H9 (cell line): ENCODE results near the gene RNF114. TPM values are rescaled to one million over a fixed set of nuclear protein-coding genes. Genes with fewer than 3 reads are reported as not detected.

Experiments
- DNase-seq: peaks from one replicate; pipeline ENCODE4 v3.0.0-alpha.2; 2017
- H2AFZ ChIP-seq: one replicate; pipeline ENCODE4 v1.6.1; 2013; ENCODE audit warnings: mild to moderate bottlenecking, low read length, control low read depth, moderate library complexity
- H2AK5ac ChIP-seq: 2 replicates; pipeline ENCODE4 v1.6.1; 2013; ENCODE audit warnings: low read length, control low read depth, mixed read lengths; ENCODE audit not compliant: insufficient read length
- H2BK120ac ChIP-seq: one replicate; pipeline ENCODE4 v1.6.1; 2013; ENCODE audit warnings: low read depth, mild to moderate bottlenecking, low read length, control low read depth, inconsistent platforms; ENCODE audit not compliant: poor library complexity, severe bottlenecking
- H2BK12ac ChIP-seq: 2 replicates; pipeline ENCODE4 v1.6.1; 2013; ENCODE audit warnings: low read length, control low read depth, mixed read lengths, low read depth; ENCODE audit not compliant: insufficient read length
- H2BK15ac ChIP-seq: 2 replicates; pipeline ENCODE4 v1.6.1; 2013; ENCODE audit warnings: low read depth, low read length, control low read depth
- H2BK20ac ChIP-seq: one replicate; pipeline ENCODE4 v1.6.1; 2013; ENCODE audit warnings: low read depth, mild to moderate bottlenecking, low read length, control low read depth, inconsistent platforms; ENCODE audit not compliant: poor library complexity, severe bottlenecking
- H2BK5ac ChIP-seq: 2 replicates; pipeline ENCODE4 v1.6.1; 2013; ENCODE audit warnings: low read length, control low read depth, mixed read lengths; ENCODE audit not compliant: insufficient read length
- H3K14ac ChIP-seq: 2 replicates; pipeline ENCODE4 v1.6.1; 2013; ENCODE audit warnings: low read length, control low read depth; ENCODE audit not compliant: insufficient read depth
- H3K18ac ChIP-seq: 2 replicates; pipeline ENCODE4 v1.6.1; 2013; ENCODE audit warnings: low read depth, mild to moderate bottlenecking, mixed read lengths, low read length, control low read depth; ENCODE audit not compliant: insufficient read length
- H3K23ac ChIP-seq: 2 replicates; pipeline ENCODE4 v1.6.1; 2013; ENCODE audit warnings: low read length, control low read depth, mixed read lengths, low read depth; ENCODE audit not compliant: insufficient read length
- H3K23me2 ChIP-seq: 2 replicates; pipeline ENCODE4 v1.6.1; 2013; ENCODE audit warnings: low read depth, mild to moderate bottlenecking, mixed read lengths, low read length, control low read depth; ENCODE audit not compliant: insufficient read length, poor library complexity, severe bottlenecking
- H3K27ac ChIP-seq: 2 replicates; pipeline ENCODE4 v1.5.1; 2013; ENCODE audit warnings: low read length, control low read depth, mixed read lengths, low read depth; ENCODE audit not compliant: insufficient read length
- H3K27me3 ChIP-seq: 2 replicates; pipeline ENCODE4 v1.6.1; 2013; ENCODE audit warnings: low read length, control low read depth, inconsistent platforms; ENCODE audit not compliant: insufficient read depth
- H3K4ac ChIP-seq: 2 replicates; pipeline ENCODE4 v1.6.1; 2013; ENCODE audit warnings: low read depth, mild to moderate bottlenecking, control low read depth, inconsistent platforms, low read length, moderate library complexity
- H3K4me1 ChIP-seq: 2 replicates; pipeline ENCODE4 v1.6.1; 2013; ENCODE audit warnings: low read length, control low read depth, inconsistent platforms; ENCODE audit not compliant: insufficient read depth
- H3K4me2 ChIP-seq: 2 replicates; pipeline ENCODE4 v1.6.1; 2013; ENCODE audit warnings: low read length, control low read depth, mixed read lengths; ENCODE audit not compliant: insufficient read length, insufficient read depth
- H3K56ac ChIP-seq: 2 replicates; pipeline ENCODE4 v1.6.1; 2013; ENCODE audit warnings: low read depth, mild to moderate bottlenecking, mixed read lengths, low read length, control low read depth; ENCODE audit not compliant: insufficient read length
- H3K79me1 ChIP-seq: 2 replicates; pipeline ENCODE4 v1.6.1; 2013; ENCODE audit warnings: low read depth, mild to moderate bottlenecking, moderate library complexity, low read length, control low read depth, inconsistent platforms; ENCODE audit not compliant: insufficient read depth, poor library complexity, severe bottlenecking
- H3K79me2 ChIP-seq: 2 replicates; pipeline ENCODE4 v1.6.1; 2013; ENCODE audit warnings: low read length, control low read depth, inconsistent platforms; ENCODE audit not compliant: insufficient read depth
- H3K9ac ChIP-seq: 2 replicates; pipeline ENCODE4 v1.6.1; 2013; ENCODE audit warnings: low read length, control low read depth, mixed read lengths; ENCODE audit not compliant: insufficient read length; ENCODE audit errors: extremely low read depth
- H3K9me3 ChIP-seq: one replicate; pipeline ENCODE4 v1.6.1; 2013; ENCODE audit warnings: low read depth, low read length, inconsistent platforms; ENCODE audit not compliant: control insufficient read depth
- H3T11ph ChIP-seq: one replicate; pipeline ENCODE4 v1.6.1; 2013; ENCODE audit warnings: mild to moderate bottlenecking, low read length, control low read depth, inconsistent platforms
- H4K20me1 ChIP-seq: one replicate; pipeline ENCODE4 v1.6.1; 2013; ENCODE audit not compliant: control insufficient read depth, insufficient read length, insufficient read depth
- H4K5ac ChIP-seq: 2 replicates; pipeline ENCODE4 v1.6.1; 2013; ENCODE audit warnings: low read depth, mild to moderate bottlenecking, mixed read lengths, low read length, control low read depth; ENCODE audit not compliant: insufficient read length
- H4K8ac ChIP-seq: replicated peaks from 2 replicates; pipeline ENCODE4 v1.6.1; 2013; ENCODE audit warnings: low read length, control low read depth, mixed read lengths, low read depth; ENCODE audit not compliant: insufficient read length
- H4K91ac ChIP-seq: 2 replicates; pipeline ENCODE4 v1.6.1; 2013; ENCODE audit warnings: low read depth, mild to moderate bottlenecking, moderate library complexity, mixed read lengths, low read length, control low read depth; ENCODE audit not compliant: insufficient read length
- H3K27ac Mint-ChIP-seq, 3 experiments: 2 replicates in 2 of 3; 3 replicates in 1 of 3; pipeline ENCODE4 v1.8.0; 2020 to 2021; ENCODE audit warnings: mixed read lengths in 3 of 3, mild to moderate bottlenecking in 1 of 3, moderate library complexity in 1 of 3
- H3K27me3 Mint-ChIP-seq: 2 replicates; pipeline ENCODE4 v1.8.0; 2021; ENCODE audit warnings: low read depth, mild to moderate bottlenecking, moderate library complexity, mixed read lengths
- H3K36me3 Mint-ChIP-seq, 3 experiments: 2 replicates in 2 of 3; 3 replicates in 1 of 3; pipeline ENCODE4 v1.8.0; 2020 to 2021; ENCODE audit warnings: low read depth in 3 of 3, mixed read lengths in 3 of 3; ENCODE audit not compliant: insufficient read depth in 1 of 3
- H3K4me1 Mint-ChIP-seq, 2 experiments: 2 replicates each; pipeline ENCODE4 v1.8.0; 2020; ENCODE audit warnings: mixed read lengths in 2 of 2
- H3K4me3 Mint-ChIP-seq, 2 experiments: 2 replicates in 1 of 2; 3 replicates in 1 of 2; pipeline ENCODE4 v1.8.0; 2020 to 2021; ENCODE audit warnings: mild to moderate bottlenecking in 2 of 2, mixed read lengths in 2 of 2, moderate library complexity in 1 of 2
- H3K9me3 Mint-ChIP-seq, 2 experiments: 2 replicates in 1 of 2; 3 replicates in 1 of 2; pipeline ENCODE4 v1.8.0; 2020; ENCODE audit warnings: mild to moderate bottlenecking in 2 of 2, mixed read lengths in 2 of 2, moderate library complexity in 1 of 2
- CTCF ChIP-seq: fragments of 200-600 bp; sonication (generic); conservative IDR thresholded peaks from 3 replicates; pipeline ENCODE4 v1.8.0; 2021; ENCODE audit warnings: antibody characterized with exemption, mild to moderate bottlenecking
- WGBS: extraction: QIAGEN DNeasy Blood & Tissue Kit; methylation state at CpG from one replicate; pipeline ENCODE4 v1.1.7; 2013; ENCODE audit warnings: missing lambda C conversion rate, low lambda C conversion rate, mixed read lengths; ENCODE audit not compliant: insufficient read length; ENCODE audit errors: extremely low coverage; 5-methylcytosine and 5-hydroxymethylcytosine counted together
- long read RNA-seq: library from polyadenylated mRNA; unstranded; transcript quantifications from one replicate; pipeline ENCODE4 v2.0.0, GENCODE V29; 2020
- total RNA-seq: library from RNA; stranded (reverse); gene quantifications from 2 replicates; pipeline ENCODE4 v1.2.1, GENCODE V29; 2021

RNF114 gene, protein sequence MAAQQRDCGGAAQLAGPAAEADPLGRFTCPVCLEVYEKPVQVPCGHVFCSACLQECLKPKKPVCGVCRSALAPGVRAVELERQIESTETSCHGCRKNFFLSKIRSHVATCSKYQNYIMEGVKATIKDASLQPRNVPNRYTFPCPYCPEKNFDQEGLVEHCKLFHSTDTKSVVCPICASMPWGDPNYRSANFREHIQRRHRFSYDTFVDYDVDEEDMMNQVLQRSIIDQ
- 73.4 and 75.5 TPM in 2 replicates for total RNA-seq
- long read RNA-seq, transcript RNF114-201 (6 exons, 2,503 nt) = major isoform, 391 of 418 reads
- long read RNA-seq, partial matches to known transcripts = 1 of 418 reads
- long read RNA-seq, other reads (novel, unspliced or antisense) = 22 of 418 reads

DNA sequence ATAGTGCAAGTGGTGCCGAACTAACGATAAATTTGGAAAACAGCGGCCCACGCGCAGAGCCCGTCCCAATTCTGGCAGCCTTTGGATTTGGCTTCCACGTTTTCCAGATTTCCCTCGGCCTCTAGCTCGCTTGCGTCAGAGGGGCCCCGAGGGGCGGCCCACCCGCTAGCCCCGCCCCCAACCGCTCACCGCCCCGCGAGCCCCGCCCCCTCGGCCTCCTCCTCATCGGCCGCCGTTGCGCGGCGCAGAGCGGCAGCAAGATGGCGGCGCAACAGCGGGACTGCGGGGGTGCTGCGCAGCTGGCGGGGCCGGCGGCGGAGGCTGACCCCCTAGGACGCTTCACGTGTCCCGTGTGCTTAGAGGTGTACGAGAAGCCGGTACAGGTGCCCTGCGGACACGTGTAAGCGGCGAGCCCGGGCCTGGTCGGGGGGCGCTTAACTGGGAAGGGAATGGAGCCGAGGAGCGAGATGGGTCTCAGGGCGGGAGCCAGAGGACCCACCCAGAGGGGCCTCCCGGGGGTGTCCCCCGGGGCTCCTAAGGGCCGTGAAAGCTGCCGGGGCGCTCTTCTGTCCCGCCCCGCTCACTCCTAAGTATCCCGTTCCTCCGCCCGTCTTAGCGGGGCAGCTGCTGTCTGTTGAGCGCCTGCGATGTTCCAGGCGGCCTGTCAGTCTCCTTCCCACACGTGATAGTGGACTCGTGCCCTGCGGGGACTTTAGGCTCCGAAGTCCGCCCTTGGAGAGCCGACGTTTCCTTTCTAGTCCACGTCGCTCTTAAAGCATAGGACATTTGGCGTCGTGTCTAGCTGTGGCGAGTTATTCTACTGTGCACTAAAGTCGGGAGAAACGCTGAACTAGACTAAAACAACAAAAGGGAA is at the start of gene RNF114:
Gene RNF114, plus strand, starts transcription at position 245 of the 874 bp plus-strand sequence. Its CDS starts 16 bp downstream, at position 261.
- WGBS = no CpG with 5 or more reads among the region's 79 CpGs
- H3K9me3 Mint-ChIP-seq = no peaks in the 10 kb centered on the region
- Histone ChIP-seq H3K9ac (peak within 1 kb of the TSS; percentile 83), H3K79me2 (peaks cover 34% of the 10 kb centered on the region), H3K27ac (no peak within 1 kb of the TSS), H3K56ac (no peak within 1 kb of the TSS), H4K20me1 (no peaks in the 10 kb centered on the region), H3K4me2 (peak within 1 kb of the TSS; percentile 90), H3K9me3 (no peaks in the 10 kb centered on the region), H3K4ac (no peak within 1 kb of the TSS), H4K91ac (no peak within 1 kb of the TSS), H3T11ph (no peak within 1 kb of the TSS), H2BK15ac (no peak within 1 kb of the TSS), H3K27me3 (no peaks in the 10 kb centered on the region), H2BK5ac (no peak within 1 kb of the TSS), H2BK12ac (no peak within 1 kb of the TSS), H3K23me2 (peaks cover 13% of the 10 kb centered on the region), H2AFZ (no peak within 1 kb of the TSS), H4K5ac (no peak within 1 kb of the TSS), H3K4me1 (peaks cover 4% of the 10 kb centered on the region; the same call in 1 of the 2 replicates), H2AK5ac (no peak within 1 kb of the TSS), H3K14ac (peak within 1 kb of the TSS; percentile 67; the same call in 1 of the 2 replicates), H2BK20ac (no peak within 1 kb of the TSS), H4K8ac (no peak within 1 kb of the TSS), H3K23ac (no peak within 1 kb of the TSS), H2BK120ac (peak within 1 kb of the TSS; percentile 38), H3K18ac (peak within 1 kb of the TSS; percentile 72), H3K79me1 (no peaks in the 10 kb centered on the region)
- H3K27me3 Mint-ChIP-seq = no peaks in the 10 kb centered on the region
- peak within 1 kb of the TSS; percentile 95 to 97 for H3K4me3 Mint-ChIP-seq
- no peak for TF ChIP-seq CTCF
- peak within 1 kb of the TSS; percentile 29 to 91 (median 86); a peak in 4 of 7 replicates for H3K27ac Mint-ChIP-seq
- H3K4me1 Mint-ChIP-seq = peaks cover 26 to 29% of the 10 kb centered on the region in 2 experiments
- peaks cover 7 to 27% (median 17%) of the 10 kb centered on the region in 3 experiments; a peak in 6 of 7 replicates for H3K36me3 Mint-ChIP-seq
- DNase-seq = peak; percentile 88
